ENCODE results near the gene SULT1C4.
"Not testable (repeated sequence)": the region's sequence is repeated elsewhere in the genome, so short reads cannot be mapped to it uniquely, and the experiment has no call there.

Gene SULT1C4

DNA sequence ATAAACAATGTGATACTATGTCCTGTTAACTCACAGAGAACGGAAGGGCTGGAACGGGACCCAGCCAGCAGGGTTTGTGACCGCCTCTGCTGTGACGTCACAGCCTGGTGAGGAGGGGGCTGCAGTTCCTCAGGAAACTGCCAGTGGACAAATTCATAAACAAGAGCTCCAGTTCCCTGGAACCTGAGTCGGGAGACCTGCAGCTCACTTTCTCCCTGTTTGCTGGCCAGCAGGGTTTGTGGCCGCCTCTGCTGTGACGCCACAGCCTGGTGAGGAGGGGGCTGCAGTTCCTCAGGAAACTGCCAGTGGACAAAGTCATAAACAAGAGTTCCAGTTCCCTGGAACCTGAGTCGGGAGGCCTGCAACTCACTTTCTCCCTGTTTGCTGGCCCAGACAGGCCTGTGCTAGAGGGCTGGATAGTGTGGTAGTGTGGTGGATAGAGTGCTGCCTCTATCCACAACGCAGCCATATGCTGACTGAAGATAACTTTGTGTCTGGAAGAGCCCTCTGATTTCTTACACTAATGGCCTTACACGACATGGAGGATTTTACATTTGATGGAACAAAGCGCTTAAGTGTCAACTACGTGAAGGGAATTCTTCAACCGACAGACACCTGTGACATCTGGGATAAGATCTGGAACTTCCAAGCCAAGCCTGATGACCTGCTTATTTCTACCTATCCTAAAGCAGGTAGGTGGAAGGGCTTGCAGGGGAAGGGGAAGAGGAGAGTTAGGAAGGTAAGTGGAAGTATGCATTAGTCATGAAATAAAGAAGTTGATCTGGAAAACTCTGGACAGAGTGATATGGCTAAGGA lies at the start of gene SULT1C4:
Gene SULT1C4 (plus strand): TSS at position 140 of the 816 bp plus-strand sequence. CDS start 384 bp downstream, at position 524.
- DNase-seq = no peak

DNA sequence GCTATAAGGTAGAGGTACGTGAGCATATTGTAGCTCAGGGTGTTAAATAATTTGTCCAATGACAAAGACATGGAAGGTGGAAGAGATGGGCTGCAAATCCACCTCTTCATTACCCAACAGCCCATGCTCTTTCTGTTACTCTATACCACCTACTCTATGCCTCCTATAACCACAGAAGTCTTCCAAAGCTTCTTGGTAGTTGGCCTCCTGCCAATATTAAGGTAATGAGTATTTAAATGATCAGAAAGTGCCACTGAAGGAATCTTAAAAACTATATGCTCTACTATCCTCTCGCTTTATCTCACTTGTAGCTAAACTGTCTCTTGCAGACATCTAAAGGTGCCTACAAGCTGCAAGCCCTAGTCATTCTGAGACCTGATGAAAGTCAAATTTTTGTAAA lies 48.0 kb upstream of the SULT1C4 start:
- DNase-seq = no peak

DNA sequence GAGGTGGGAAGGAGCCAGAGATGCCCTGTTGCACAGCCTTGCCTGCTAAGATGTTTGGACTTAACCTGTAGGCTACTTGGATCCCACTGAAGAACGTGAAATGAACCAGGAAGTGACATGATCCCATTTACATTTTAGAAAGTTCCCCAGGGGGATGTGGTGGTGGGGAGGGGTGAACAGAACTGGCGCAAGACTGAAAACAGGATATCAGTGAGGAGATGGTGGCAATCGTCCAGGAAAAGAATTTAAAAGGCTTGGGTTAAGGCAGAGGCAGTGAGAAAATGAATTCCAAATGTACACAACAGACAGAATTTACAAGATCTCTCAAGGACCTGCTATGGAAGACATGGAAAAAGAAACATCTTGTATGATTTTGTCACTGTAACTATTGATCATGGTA lies 46.8 kb upstream of the SULT1C4 start:
- DNase-seq = no peak

DNA sequence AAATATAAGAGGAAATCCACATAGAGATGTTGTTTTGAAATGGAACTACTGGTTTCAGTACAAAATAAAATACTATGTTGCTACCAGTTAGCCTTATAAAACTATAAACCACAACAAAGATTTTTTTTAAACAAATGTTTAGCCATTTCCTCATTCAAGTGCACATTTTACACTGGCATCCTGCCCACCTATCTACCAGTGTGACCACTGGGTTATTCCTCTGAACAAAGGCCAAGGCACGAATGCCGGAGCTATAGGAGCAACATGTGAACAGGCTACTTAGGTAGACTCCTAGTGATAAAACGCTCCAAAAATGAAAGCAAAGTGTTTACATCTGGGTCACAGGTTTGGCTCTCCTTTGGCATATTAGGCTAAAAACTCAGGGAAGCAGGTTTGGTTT lies 31.8 kb upstream of the SULT1C4 start:
- DNase-seq = no peak

DNA sequence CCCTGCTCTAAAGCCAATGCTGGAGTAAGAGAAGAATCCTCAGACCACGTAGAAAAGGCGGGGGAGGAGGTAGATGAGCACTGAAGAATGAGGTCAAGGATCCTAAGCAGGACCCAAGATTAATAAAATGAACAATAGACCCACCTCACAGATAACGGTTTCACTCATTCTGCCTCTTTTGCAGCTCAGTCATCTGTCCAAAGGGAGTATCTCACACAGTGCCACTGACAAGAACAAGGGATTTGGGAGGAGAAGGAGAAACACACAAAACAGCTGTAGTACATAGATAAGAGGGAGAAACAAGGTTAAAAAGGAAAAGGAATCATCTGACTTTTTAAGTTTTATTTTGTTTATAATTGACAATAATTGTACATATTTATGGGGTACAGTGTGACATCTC lies 30.9 kb upstream of the SULT1C4 start:
- no peak for DNase-seq

DNA sequence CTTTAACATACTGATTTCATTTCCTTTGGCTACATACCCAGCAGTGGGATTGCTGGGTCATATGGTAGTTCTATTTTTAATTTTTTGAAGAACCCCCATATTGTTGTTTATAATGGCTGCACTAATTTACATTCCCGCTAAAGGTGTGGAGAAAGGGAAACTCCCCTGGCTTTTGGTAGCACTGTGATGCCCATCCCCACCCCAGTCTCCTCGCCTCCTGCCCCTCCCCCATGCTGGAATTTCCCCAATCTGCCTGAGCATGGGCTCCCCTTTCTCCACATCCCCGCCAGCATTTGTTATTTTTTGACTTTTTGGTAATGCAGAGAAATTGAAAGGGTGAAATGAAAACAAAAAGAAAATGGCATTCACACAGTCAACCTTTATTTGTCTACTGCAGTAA lies 30.0 kb upstream of the SULT1C4 start:
- no peak for DNase-seq

DNA sequence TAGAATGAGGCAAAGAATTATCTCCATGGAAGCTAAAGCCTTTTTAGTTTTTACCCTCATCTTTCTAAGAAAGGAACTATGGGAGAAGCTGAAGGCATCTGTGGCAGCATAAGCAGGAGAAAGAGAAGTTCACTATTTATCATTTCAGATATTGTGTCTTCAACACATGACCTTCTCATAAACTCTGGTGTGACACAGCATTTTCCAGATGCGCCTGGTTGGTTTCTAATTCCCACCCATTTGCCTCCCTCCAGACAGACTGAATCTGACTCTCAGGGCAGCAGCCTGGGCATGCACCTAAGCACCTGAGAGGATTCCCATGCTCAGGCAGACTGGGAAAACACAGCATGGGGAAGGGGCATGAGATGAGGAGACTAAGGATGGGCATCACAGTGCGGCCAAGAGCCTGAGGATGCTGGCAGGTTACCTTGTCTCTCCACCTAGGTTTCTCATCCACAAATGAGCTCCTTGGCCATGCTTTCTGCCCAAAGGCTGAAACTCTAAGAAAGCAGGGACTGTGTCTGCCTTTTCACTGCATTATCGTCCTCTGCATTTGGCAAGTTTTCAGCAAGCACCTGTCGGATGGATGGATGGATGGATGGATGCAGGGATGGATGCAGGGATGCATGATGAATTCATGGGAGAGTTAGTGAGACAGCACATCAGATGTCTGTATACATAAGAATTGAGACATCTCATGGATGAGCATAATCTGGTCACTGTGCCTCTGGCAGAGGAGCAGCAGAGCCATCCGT lies 28.8 kb upstream of the SULT1C4 start:
- no peak for DNase-seq

DNA sequence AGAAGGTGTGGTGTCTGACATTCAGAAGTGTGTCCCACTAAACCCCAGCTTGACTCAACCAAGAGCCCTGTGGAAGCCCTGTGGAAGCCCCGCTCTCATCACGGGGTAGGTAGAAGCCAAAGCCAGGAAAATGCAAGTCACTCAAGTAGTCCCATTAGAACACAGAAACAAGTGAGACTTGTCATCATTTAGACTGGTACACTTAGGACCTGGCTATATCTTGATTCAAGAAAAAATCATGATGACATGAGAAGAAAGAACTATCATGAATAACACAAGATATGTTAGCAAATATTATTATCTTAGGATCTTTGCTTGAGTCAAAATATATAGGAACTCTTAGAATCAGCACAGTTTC lies 28.2 kb upstream of the SULT1C4 start:
- DNase-seq = no peak

DNA sequence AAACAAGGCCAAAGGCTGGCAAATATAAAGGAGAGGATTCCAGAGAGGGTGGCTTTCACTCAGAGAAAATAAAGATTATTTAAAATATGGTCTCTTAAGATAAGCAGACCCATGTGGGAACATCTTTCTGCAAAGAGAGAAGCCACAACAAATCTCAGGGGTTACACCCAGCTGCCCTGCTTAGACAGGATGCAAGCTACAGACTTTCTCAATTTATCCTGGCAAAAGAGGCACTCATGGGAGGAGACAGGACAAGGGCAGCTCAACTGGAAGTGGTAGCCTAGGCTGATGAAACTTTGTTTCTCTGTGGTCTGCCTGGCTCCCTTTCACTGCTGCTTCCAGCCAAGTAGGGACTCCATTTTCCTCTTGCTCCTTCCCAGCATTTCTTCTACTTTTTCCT lies 25.9 kb upstream of the SULT1C4 start:
- DNase-seq = no peak

DNA sequence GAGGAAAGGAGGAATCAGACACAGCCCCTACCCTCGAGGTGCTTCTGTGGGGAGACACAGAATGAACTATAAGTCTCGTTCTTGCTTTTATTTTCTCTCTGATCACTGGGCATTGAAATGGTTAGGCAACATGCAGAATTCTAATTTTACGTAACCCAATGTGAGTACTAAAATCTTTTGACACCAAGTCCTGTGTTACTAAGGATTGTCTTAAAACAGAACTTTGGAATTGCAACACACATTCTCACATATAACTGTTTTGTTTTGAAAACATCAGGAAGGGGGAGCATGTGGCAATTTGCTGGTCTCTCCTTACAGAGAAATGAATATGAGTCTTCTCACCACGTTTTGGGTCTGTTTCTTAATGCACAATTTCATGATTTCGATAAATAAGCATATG lies 23.6 kb upstream of the SULT1C4 start:
- no peak for DNase-seq

DNA sequence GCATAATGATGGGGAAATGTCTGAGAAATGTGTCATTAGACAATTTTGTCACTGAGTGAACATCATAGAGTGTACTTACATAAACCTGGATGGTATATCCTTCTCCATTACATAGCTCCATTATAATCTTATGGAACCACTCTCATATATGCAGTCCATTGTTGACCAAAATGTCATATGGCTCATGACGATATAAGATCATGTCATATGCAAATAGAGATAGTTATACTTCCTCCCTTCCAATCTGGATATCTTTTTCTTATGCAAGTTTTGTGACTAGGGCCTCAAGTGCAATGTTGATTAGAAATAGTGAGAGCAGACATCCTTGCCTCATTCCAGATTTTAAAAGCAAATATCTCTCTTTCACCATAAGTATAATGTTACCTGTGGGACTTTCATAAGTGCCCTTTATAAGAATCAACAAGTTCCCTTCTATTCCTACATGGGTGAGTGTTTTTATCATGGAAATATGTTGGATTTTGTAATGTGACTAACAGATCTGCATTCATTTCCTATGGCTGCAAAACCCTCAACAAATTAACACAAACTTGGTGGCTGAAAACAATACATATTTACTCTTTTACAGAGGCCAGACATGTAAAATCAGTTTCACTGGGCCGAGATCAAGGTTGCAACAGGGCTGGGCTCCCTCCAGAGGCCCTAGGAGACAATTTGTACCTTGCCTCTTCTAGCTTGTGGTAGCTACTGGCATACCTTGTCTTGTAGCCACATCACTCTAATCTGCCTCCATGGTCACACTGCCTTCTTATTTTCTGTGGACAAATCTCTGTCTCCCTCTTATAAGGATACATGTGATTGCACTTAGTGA lies 21.6 kb upstream of the SULT1C4 start:
- no peak for DNase-seq

DNA sequence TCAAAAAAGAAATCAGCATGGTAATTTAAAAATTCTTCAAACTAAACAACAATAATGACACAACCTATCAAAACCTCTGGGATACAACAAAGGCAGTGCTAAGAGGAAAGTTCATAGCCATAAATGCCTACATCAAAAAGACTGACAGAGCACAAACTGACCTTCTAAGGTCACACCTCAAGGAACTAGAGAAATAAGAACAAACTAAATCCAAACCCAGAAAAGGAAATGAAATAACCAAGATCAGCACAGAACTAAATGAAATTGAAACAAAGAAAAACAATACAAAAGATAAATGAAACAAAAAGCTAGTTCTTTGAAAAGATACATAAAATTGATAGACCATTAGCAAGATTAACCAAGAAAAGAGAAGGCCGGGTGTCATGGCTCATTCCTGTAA lies 18.4 kb upstream of the SULT1C4 start:
- DNase-seq = not testable (repeated sequence)

DNA sequence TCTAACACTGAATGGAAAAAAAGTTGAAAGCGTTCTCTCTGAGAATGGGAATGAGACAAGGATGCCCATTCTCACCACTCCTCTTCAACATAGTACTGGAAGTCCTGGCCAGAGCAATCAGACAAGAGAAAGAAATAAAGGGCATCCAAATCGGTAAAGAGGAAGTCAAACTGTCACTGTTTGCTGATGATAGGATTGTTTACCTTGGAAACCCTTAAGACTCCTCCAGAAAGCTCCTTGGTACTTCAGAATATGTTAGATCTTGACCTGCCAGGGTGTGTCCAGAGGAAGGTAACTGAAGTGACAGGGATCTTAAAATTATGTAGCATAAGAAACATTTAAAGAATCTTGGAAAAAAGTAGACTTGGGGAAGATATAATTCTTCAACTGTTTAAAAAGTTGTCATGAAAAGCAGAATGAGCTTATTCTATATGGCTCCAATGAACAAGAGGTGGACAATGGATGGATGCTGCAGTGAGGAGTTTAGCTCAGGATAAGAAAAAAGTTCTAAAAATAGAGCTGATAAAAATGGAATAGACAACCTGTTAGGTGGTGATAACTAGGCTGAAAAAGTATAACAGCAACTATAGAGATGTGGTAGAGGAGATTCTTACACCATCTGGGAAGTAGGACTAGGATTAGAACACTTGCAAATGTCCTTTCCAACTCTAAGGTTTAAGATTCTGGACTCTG lies 16.8 kb upstream of the SULT1C4 start:
- no peak for DNase-seq

DNA sequence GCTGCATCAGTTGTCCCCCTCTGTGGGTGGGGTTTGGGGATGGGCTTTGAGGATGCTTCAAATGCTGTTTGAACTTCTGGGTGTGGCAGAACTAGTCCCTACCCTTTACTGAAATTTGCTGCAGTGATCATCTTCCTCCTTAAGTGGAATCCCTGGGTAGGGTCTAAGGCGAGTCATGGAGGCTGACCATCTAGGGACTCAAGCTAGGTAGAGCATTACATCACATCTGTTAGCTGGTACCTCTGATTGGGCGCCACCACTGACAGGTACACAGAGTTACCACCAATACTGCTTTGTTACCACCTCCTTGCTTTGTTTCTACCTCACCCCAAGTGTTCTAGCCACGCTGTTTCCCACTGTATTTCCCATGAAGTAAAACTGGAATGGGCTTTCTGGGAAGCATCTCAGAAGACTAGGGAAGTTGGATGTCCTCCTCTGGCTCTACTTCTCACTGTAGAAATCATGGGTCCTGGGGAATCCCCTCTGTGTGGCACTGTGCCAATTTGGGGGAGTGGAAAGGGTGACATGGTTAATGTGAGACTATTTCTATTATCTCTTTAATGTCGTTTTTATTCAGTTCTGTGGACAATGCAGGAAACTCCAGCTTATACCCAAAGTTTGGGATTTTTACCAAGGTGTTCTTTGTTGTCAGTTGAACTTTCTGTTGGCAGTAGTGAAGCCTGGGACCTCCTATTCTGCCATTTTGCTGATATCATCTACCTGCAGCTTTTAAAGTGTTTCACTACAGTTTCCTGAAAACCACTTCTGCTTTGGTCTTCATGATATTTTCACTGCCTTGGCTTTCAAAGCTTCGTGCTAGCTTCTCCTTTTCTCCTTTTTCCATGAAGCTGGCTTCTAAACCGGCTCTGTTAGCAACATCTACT lies 14.5 kb upstream of the SULT1C4 start:
- DNase-seq = no peak

DNA sequence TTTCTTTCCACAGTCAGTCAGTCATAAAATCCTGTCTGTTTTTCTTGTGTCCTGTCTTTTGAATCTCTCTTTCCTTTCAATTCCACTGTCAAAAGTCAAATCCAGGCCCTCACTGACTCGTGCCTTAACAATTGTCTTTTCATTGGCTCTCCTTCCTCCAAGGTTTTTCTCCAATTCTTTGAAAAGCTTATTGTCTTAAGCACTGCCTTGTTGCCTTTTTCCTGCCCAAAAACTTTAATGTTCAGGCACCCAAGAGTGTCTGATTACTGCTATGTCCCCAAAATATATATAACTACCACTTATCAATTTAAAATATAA lies 13.9 kb upstream of the SULT1C4 start:
- no peak for DNase-seq

DNA sequence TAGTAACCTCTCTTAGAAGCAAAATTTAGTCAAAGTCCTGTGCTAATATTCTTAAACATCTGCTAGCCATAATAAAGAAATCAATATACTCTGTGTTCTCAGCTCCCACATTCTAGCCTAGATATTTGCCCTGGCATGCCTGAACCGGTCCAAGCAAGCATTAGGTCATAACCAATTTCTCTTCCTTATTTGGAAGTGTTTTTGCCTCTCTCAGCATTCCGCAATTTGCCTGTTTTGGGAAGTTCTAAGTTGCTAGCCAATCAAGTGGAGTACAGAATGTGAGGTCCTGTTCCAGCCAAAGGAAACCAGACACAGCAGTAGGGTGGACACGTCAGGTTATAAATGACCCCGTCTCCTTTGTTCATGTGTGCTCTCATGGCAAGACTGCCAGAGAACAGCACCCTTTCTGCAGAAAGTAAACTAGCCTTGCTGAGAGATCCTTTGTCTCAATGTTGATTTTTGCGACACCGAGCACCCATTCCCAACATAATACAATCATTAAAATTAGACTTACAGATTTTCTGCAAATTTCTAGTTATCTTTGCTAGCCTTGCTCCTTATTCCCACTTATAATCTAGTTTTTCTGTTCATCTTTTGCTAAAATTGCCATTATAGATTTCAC lies 13.0 kb upstream of the SULT1C4 start:
- DNase-seq = no peak

DNA sequence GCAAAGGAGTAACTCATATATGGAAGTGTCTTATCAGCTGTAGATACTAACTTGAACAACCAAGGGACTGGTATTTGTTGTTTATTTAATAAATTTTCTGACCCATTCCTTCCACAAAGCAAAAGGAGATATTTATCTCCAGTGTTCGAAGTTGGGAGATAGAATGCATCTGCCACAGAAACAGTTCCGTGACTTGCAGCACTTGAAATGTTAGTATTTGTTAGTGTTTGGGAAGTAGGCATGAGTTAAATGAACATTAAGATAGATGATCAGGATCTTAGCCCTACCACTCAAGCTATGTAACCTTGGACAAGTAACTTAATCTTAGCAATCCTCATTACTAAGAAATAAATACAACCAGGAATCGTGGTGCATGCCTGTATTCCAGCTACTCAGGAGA lies 12.1 kb upstream of the SULT1C4 start:
- DNase-seq = no peak

DNA sequence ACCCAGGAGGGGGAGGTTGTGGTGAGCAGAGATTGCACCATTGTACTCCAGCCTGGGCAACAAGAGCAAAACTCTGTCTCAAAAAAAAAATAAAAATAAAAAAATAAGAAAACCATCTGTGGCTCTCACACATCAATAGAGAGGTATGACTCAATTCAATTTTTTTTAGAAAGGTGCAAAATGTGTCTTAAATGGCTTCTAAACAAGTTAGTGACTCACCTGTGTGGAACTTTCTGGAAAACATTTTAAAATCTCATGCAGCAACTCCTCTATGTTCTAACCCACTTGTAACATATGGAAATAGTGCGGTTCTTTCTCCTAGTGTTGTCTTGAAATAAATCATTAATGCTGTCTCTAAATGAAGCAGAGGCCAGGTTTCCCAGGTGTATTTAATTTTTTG lies 10.7 kb upstream of the SULT1C4 start:
- DNase-seq = no peak

DNA sequence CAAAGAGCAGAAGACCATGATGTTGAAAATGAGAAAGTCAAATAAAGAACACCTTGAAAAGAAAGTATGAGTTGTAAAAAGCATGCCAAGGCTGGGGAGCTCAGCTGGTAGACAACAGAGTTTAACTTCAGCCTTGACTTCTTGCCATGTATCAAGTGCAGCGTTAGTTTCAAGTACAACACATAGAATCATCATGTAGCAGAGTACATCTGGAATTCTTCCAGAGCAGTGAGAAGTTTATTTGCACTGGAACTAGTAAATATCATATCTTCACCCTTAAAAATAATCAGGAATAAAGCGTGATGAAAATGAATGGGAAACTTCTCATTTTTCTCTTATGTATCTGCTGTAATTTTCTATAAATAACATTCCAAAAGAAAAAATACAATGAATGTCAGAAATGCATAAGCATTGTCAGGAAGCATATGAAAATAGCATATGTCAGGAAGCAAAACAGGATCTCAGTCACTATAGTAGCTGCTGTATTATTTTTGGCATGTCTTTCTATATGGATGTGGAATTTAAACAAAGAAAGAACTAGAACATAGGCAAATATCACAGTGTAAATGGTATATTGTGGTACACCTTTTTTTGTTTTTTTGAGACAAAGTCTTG lies 10.1 kb upstream of the SULT1C4 start:
- DNase-seq = no peak

DNA sequence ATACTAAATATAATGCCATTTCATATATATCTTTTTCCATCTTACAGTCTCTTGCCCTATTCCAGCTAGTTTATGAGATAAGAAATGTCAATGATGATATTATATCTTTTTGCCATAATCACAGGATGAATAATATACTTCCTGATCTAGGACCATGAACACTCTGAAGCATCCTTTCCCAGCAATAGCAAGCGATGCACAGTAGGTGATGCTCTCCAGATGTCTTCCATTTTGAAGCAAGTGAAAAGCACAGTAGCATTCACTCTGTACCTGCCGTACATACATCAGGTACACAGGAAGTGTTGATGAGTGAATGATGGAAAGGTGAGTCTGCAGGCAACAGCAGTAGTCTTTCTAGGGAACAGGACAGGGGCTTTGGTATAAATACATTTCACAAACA lies 8.6 kb upstream of the SULT1C4 start:
- no peak for DNase-seq

DNA sequence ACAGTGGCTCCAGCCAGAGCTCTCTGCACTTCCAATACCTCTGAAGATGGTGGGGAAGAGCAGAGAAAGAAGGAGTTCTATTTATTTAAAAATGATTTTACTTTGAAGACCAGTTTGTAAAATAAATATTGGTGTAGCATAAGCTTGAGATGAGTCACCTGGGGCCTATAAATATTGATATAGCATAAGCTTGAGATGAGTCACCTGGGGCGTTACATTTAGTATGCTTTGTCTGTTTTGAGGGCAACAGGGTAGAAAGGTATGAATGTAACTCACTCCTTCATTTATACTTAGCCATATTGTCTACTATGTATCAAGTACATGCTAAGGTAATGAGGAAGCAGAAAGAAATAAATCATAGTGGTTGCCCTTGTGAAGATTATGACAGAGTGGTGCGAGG lies 7.7 kb upstream of the SULT1C4 start:
- DNase-seq = no peak
